GM19397 (cell line): ENCODE measurements around the gene INA.
"Not testable (repeated sequence)": the region's sequence is repeated elsewhere in the genome, so short reads cannot be mapped to it uniquely, and the experiment has no call there.

Experiments
- ATAC-seq: cut with Tn5 transposase; IDR thresholded peaks from one replicate; pipeline ENCODE4 v1.9.1; 2021; ENCODE audit warnings: mild to moderate bottlenecking, moderate library complexity; ENCODE audit not compliant: unreplicated experiment

INA gene

DNA sequence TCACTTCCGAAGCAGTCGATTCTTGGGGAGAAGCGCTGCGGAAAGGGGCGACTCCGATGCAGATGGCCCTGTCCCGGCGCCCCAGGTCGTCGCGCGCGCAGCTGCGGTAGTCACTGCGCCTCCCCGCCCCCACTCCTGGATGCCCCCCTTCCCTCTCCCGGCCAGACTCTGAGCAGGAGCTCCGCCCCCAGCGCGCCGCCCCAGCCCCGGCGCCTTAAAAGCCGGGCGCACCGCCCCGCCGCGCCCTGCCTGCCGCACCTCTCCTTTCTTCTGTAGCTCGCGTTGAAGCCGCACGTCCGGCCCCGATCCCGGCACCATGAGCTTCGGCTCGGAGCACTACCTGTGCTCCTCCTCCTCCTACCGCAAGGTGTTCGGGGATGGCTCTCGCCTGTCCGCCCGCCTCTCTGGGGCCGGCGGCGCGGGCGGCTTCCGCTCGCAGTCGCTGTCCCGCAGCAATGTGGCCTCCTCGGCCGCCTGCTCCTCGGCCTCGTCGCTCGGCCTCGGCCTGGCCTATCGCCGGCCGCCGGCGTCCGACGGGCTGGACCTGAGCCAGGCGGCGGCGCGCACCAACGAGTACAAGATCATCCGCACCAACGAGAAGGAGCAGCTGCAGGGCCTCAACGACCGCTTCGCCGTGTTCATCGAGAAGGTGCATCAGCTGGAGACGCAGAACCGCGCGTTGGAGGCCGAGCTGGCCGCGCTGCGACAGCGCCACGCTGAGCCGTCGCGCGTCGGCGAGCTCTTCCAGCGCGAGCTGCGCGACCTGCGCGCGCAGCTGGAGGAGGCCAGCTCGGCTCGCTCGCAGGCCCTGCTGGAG is at the start of gene INA:
Gene INA (plus strand): TSS at position 243 of the 817 bp plus-strand sequence. CDS start 74 bp downstream, at position 317.
- ATAC-seq: no peak

DNA sequence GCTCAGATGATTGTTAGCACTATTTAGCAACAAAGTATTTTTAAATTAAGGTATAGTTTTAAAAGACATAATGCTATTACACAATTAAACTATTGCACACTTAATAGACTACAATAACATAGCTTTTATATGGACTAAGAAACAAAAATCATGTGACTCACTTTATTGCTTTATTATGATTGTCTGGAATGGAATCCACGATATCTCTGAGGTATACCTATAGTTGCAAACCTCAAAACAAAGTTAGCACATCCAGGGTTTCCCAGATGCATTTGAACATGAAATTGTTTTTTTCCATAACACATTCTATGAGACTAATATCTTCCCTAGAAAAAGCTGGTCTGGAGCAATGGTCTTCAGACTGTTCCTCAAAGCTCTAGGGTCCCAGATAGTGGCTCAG is 49.5 kb upstream of the INA start:
- ATAC-seq: no peak

- no peak for ATAC-seq
Observed at GRCh38 chr10:103231047-103231551, 45.8 kb upstream of the INA start.

DNA sequence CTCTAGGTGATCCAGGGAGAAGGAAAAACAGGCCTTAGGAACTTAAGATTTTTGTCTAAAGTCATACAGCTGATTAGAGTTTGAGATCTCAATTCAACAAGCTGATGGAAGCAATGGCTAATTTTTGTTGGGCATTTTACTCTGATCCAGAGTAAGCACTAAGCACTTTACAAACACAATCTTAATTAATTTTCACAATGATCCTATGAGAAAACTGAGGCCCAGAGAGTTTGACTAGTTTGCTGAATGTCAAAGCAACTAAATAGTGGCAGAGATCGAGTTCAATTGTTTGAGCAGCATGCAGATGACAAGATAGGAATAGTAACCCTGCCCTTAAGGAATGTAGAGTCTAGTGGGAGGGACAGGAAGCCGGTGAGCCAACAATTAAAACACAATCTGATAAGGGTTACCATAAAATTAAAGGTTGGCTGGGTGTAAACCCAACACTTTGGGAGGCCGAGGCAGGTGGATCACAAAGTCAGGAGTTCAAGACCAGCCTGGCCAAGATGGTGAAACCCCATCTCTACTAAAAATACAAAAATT is 44.7 kb upstream of the INA start:
- ATAC-seq: no peak

DNA sequence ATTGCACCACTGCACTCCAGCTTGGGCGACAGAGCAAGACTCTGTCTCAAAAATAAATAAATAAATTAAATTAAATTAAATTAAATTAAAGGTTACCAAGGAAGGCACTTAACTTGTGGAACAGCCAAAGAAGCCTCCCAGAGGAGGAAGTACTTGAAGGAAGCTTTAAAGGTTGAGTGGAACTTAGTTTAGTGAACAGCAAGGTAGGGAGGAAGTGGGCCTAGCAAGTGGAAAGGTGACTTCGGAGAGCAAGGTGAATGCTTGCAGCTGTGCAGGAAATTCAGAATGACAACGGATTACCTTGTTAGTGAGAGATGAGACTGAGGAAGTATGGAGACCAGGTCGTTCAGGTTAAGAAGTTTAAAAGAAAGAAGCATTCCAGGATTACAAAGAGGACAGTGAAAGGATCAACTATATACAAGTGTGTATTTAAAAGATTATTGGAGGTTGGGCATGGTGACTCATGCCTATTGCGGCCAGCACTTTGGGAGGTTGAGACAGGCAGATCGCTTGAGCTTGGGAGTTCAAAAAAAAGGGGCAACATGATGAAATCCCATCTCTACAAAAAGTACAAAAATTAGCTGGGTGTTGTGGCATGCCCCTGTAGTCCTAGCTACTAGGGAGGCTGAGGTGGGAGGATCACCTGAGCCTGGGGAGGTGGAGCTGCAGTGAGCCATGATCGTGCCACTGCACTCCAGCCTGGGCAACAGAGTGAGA is 44.0 kb upstream of the INA start:
- ATAC-seq: no peak

DNA sequence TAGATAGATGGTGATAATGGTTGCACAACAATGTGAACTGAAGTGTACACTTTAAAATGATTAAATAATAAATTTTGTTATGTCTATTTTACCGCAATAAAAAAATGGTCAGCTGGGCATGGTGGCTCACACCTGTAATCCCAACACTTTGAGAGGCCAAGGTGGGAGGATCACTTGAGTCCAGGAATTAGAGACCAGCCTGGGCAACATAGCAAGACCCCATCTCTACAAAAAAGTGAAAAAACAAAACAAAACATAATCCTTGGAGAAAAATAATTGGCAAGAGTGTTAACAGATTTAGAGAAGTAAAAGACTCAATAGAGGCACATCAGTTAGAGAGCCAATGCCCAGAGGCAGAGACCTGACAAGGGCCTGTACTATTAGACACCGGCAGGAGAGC is 41.2 kb upstream of the INA start:
- ATAC-seq: no peak

- no peak for ATAC-seq
Observed at GRCh38 chr10:103238506-103239252, 38.3 kb upstream of the INA start.

- no peak for ATAC-seq
Observed at GRCh38 chr10:103241262-103242011, 35.5 kb upstream of the INA start.

DNA sequence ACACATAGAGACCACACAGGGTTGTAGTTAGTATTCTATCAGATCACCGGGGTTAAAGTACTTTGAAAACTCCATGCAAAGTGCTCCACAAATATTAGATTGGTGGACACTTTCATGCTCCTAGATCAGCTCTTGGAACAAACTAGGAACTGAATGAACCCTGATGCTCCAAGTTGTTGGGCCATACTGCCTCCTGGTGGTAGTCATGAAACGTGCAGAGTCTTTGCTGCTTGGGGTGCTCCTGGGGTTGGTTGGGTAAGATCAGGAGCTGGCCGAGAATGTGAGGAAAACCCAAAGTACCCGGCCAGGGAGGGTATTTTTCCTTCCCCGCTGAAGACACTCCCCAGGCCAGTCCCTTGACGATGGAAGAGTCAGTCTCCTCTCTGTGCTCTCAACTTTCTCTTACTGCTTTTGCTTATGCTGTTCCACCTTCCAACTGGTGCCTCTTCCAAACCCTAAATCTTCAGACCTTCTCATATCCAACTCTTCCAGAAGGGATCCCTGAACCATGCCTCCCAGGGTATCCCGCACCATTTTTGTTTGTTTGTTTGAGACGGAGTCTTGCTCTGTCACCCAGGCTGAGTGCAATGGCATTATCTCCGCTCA is 32.2 kb upstream of the INA start:
- ATAC-seq: no peak

- ATAC-seq: not testable (repeated sequence)
Observed at GRCh38 chr10:103245587-103245986, 31.4 kb upstream of the INA start, which contains the start of gene RPEL1. TSS of gene RPEL1 (plus strand) at chr10:103245887. CDS start at chr10:103245997, 110 bp downstream.

DNA sequence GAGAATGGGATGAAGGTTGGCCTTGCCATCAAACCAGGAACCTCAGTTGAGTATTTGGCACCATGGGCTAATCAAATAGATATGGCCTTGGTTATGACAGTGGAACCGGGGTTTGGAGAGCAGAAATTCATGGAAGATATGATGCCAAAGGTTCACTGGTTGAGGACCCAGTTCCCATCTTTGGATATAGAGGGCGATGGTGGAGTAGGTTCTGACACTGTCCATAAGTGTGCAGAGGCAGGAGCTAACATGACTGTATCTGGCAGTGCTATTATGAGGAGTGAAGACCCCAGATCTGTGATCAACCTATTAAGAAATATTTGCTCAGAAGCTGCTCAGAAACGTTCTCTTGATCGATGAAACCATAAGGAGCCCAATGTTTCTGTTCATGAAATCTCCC is 30.6 kb upstream of the INA start:
- no peak for ATAC-seq

GRCh38 chr10:103254113-103254512 is 22.8 kb upstream of the INA start:
- no peak for ATAC-seq

GRCh38 chr10:103254538-103255325 is 22.2 kb upstream of the INA start:
- ATAC-seq: no peak

- ATAC-seq: no peak
Observed at GRCh38 chr10:103256613-103257012, 20.3 kb upstream of the INA start.

- ATAC-seq: no peak
Observed at GRCh38 chr10:103257812-103258211, 19.1 kb upstream of the INA start.

GRCh38 chr10:103258928-103259327 is 18.0 kb upstream of the INA start:
- not testable (repeated sequence) for ATAC-seq

DNA sequence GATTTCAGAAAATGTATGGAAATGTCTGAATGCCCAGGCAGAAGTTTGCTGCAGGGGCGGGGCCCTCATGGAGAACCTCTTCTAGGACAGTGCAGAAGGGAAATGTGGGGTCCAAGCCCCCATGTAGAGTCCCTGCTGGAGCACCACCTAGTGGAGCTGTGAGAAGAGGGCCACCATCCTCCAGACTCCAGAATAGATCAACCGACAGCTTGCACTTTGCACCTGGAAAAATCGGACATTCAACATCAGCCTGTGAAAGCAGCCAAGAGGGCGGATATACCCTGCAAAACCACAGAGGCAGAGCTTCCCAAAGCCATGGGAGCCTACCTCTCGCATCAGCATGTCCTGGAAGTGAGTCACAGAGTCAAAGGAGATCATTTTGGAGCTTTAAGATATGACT is 16.9 kb upstream of the INA start:
- ATAC-seq: no peak

- ATAC-seq: no peak
Observed at GRCh38 chr10:103262229-103262628, 14.7 kb upstream of the INA start.

DNA sequence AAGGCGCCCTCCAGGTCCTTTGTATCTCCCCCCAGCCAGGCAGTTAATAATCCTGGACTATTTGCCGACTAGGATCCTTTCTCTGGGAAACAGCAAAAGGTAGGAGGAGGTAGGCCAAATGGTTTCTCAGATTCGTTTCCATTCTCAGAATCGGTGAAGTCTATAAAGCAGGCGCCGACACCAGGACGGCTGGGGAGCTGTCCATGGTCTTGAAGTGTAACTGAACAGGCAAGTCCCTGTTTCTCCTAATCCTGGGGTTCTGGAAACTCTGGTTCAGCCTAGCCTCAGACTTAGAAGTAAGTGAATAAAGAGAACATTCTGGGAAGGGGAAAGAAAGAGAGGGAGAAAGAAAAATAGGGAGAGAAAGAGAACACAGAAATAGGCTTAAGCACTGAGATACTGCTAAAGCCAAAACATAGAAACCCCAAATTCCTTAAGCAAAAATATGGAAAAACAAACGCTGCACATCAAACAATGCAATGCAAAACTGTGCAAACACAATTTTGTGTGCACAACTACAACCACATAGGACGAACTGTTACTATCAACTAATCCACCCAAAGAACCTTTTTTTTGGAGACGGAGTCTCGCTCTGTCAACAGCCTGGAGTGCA is 11.1 kb upstream of the INA start:
- ATAC-seq: no peak
